GM21786 (cell line): ENCODE results near the gene TCEA3.
"Not testable (repeated sequence)": the region's sequence is repeated elsewhere in the genome, so short reads cannot be mapped to it uniquely, and the experiment has no call there.

Experiments
- ATAC-seq: cut with Tn5 transposase; IDR thresholded peaks from one replicate; pipeline ENCODE4 v1.9.1; 2021; ENCODE audit not compliant: unreplicated experiment

The TCEA3 gene

DNA sequence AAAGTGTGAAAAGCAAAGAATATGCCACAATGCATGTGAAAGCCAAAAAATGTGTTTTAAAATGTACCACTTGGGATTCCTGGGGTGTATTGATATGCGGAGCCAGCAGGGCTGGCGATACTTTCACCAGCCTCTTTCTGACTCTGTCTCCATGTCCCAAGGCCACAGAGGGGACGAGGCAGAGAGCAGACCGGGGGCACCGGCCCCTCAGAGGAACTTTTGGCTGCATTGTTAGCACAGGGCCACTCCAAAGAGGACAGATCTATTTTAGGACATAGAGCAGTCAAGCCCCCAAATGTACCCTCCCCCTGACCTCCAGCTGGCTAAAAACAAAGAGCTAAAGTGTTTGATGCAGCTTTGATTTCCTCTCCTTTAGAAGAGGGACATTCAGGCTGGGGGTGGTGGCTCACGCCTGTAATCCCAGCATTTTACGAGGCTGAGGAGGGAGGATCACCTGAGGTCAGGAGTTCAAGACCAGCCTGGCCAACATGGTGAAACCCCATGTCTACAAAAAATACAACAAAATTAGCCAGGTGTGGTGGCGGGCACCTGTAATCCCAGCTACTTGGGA, 29.3 kb downstream of the TCEA3 start:
- ATAC-seq, result no peak

DNA sequence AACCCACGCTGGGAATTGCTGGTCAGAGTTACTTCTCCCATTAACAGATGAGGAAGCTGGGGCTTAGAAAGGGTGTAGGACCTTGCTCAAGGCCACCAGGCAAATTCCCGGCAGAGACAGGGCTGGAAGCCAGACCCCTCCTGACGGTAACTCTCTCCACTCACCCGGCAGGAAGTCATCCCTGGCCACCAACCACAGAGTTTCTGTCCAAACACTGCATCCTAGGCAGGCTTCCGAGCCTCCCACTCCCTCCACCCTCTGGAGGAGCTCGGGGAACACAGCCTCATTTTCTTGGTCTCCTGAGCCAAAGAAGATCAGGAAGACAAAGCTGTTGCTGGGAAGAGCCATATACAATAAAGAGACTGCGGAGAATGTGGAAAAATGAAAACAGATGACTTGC, 29.9 kb downstream of the TCEA3 start:
- no peak for ATAC-seq

DNA sequence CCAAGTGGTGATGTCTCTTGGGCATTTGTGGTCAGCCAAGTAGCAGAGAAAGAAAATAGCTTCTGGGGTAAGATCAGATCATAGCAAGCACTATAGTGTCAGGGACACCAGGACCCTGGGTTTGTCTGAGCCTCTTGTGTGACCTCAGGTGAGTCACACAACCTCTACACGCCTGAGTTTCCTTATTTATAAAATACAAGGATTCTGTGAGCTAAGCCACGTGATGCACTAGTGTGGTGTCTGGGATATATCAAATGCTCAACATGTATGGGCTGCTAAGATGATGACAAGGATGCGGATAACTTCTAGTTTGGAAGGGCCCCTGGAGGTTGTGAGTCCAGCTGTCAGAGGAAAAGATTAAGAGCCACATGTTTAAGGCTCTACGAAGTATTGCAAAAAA, 30.4 kb downstream of the TCEA3 start:
- no peak for ATAC-seq

DNA sequence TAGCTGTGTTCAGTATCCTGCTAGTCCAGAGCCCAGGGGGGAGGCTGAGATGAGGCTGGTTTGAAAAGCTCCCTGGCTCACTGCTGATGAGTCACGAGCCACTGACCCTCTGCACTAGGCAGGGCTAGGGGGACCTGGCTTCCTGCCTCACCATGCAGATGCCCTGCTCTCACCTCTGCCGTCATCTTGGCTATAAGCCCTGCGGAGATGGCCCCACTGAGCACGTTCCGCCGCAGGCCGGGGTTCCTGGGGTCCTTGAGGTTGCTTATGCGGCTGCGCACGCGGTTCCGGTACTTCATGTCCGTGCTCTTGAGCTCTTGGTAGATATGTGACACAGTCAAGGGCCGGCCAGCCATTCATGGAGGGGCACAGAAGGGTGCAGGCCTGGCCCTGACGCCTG, 30.8 kb downstream of the TCEA3 start:
- ATAC-seq, result no peak

DNA sequence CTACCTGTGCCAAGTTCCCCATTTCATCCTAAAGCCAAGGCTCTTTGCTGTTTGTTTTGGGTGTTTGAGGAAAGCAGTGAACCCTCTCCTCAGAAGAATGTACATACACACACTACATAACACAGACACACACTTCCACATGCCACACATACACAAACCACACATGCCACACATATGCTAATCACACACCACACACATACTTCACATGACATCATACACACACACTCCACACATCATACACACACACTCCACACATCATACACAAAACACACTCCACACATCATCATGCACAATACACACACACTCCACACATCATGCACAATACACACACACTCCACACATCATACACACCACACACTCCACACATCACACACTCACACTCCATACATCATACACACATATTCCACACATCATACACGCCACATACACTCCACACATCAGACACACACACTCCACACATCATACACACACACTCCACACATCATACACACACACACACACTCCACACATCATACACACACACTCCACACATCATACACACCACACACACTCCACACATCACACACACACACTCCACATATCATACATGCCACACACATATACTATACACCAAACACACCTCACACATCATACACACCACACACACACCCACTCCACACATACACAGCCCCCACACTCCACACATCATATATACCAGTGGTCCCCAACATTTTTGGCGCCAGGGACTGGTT, 32.3 kb downstream of the TCEA3 start:
- ATAC-seq, result no peak

DNA sequence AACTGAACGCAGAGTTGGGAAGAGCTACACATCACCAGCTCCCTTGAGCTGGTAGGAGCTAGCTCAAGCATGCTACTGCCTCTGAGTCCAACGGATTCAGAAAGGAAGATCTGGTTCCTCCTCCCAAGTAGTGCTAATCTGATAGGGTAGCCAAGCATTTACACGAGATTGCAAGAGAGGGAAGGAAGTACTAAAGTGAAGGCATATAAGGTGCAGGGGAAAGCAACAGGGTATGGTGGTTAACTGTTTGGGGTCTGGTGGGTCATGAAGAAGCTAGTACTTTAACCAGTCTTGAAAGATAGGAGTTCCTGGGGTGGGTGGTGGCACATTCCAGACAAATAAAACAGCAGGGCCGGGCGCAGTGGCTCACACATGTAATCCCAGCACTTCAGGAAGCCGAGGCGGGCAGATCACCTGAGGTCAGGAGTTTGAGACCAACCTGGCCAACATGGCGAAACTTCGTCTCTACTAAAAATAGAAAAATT, 34.7 kb downstream of the TCEA3 start:
- ATAC-seq, result no peak

DNA sequence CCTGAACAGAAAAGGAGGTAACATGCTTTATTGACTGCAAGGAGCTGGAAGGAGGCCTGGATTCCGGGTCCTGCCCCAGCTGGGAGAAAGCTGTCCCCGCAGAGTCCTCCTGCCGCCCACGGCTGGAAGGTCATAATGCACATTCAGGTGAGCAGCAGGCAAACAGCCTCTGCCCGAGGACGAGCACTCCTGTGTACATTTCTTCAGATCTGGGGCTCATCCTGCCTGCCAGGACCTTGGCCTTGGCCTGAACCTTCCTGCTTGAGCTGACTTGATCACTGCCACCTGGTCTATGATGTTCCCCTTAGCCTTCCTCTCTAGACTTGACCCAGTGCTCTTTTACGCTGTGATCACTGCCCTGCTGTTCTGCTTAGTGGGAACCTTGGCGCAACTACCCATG, 37.1 kb downstream of the TCEA3 start:
- no peak for ATAC-seq

DNA sequence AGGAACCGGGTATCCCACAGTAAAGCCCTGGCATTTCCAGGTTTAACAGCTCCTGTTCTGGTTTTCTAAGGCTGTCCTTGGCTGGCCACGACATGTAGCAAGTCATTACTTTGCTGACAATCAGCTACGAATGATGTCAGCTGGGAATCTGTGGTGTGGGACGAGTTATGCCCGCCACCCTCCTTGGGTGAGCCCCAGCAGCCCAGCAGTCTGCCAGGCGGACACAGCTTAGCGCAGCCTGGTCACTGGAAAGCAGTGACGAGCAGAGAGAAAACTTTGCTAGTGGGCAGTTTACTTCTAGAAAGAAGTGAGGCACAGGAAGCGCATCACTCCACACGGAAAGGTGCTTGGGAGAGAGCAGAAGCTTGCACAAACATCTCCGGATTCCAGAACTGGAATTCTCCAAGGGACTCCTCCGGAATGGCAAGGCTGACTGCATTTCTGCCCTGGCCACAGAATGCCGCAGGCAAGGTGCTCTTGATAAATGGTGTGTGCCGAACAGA, 39.4 kb downstream of the TCEA3 start:
- ATAC-seq, result no peak

DNA sequence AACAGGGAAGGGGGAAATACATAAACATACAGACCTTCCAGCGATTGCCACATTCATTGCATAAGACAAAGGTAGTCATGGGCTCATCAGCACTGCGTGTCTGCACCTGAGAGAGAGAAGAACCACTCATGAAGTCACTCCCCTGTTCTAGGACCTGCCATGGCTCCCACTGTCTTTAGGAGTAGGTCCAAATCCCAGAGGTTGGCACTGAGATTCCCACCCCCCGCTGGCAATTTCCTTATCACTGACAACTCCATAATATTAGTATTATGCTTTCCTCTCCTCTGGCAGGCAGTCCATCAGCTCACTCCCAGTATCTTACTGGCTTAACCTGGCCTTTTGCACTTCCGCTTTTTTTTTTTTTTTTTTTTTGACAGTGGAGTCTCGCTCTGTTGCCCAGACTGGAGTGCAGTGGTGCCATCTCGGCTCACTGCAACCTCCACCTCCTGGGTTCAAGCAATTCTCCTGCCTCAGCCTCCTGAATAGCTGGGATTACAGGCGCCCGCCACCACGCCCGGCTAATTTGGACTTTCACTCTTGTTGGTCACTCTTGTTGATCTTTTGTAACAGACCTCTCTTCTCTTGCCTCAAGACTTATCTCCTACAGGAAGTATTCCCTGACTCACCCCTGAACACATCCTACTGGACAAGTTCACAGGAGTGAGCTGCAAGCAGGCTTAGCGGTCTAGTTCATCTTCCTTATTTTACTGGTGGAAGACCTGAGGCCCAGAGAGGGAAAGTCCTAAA, 40.1 kb downstream of the TCEA3 start:
- no peak for ATAC-seq

DNA sequence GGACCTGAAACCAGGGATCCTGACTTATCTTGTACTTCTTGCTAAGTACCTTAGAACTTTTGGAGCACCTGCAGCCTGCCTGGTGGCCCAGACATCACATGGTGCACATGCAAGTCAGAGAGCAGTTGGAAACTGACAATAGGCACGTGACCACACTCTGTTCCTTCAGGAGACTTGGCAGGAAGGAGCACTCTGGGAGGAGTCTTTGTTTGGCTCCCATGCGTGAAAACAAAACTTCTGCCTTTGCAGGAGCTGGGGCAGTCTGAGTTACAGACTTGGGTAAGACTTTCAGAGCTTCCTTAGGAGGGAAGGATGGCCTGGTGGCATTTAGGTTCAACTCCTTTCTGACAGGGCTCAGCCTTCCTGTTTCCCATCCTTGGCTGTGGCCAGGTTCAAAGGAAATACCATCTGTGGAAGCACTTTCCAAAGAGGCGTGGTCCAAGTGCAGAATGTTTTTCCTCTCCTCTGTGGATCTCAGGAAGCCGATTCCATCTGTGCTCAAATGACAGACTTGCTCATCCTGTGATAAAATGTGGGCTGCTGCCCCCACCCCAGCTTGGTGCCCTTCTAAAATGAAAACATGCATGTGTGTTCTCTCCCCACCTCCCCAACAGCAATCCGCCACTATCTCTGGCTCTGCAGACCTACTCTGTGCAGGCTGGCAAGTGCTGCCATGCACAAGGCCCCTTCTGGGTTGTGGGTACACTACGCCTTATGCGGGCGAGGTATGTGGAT, 40.8 kb downstream of the TCEA3 start:
- no peak for ATAC-seq

DNA sequence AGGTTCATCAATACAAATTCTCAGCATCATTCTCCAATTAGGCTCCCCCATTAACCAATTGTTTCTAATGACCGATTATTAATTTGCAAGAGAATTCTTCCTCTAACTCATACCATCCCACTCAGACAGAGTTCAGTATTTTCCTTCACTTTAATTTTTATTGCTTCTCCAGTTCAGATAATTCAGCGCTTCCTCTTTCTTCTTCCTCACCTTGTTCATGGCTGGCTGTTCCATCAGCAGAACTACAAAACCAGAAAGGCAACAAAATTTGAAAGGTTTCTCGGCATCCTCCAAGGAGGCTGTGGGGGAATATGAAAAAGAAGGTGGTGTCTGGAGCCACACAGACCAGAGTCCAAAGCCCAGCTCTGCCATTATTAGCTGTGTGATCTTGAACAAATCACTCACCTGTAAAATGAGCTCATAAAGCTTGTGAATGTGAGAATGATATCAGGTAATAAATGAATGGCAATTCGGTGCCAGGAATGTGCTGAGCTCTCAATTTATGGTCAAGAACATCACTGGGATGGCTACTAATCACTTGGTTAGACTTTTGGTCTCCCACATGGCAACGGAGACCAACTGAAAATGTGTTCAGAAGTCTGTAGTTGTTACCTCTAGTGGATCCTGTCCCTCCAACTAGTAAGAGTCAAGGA, 43.2 kb downstream of the TCEA3 start:
- ATAC-seq, result no peak

DNA sequence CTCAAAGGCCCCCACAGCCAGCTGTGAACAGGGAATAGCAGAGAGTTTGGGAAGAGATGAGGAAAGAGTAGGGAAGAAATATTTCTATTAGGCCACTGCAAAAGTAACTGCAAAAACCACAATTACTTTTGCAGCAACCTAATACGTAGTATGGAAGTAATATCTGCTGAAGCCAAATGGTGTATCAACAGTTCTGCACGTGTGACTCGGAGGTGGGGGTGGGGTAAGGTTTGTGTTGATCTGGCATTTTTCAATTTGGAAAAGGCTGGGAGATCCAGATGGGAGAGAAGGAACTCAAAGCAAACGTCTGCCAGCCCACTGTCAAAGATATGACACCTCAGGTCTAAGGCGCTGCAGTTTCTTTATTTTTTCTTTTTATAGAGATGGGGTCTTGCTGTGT, 43.8 kb downstream of the TCEA3 start:
- no peak for ATAC-seq

DNA sequence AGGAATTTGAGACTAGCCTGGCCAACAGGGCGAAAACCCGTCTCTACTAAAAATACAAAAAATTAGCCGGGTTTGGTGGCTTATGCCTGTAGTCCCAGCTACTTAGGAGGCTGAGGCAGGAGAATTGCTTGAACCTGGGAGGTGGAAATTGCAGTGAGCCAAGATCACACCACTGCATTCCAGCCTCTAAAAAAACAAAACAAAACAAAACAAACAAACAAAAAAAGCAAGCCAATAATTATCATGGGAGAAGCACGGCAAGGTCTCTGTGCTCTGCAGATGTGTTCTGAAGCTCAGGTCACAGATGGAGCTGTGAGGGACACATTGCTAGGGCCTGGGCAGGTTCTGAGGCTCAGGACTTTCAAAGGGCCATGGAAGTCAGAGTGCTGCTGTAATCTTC, 44.3 kb downstream of the TCEA3 start:
- ATAC-seq, result not testable (repeated sequence)

DNA sequence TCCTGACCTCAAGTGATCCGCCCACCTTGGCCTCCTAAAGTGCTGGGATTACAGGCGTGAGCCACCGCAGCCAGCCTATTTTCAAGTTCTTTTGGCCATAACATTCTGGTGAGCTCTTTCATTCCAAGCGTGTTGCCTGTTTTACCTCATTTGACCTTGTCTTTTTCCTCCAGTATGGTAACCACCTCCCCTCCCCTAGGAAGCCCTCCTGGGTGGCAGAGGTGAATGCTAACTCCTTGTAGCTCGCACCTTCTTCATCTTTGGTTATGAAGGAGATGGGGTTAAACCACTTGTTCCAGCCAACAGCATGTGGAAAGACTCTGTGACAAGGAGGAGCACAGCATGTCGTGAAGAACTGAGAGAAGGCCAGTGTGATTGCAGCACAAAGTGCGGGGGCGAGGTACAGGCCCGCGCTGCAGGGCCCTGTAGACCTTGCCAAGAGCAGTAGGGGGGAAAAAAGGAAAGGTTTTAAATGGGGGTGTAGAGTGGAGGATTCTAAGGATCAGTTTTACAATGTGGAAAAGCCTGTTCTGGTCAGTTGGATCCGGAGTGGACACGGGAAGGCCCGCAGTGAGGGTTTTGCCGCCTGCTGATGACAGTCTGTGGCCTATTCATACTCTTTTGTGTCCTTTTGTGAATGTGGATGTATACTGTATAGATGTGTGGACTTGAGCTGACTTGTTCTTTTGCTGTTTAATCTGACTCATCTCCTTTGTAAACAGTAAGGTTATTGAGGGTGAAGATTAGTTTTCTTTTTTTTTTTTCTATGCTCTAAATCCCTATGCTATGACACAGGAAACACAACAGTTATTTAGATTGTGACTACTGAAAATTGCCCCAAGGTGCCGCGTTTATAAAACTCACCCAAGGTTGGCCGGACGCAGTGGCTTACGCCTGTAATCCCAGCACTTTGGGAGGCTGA, 47.4 kb downstream of the TCEA3 start:
- no peak for ATAC-seq

DNA sequence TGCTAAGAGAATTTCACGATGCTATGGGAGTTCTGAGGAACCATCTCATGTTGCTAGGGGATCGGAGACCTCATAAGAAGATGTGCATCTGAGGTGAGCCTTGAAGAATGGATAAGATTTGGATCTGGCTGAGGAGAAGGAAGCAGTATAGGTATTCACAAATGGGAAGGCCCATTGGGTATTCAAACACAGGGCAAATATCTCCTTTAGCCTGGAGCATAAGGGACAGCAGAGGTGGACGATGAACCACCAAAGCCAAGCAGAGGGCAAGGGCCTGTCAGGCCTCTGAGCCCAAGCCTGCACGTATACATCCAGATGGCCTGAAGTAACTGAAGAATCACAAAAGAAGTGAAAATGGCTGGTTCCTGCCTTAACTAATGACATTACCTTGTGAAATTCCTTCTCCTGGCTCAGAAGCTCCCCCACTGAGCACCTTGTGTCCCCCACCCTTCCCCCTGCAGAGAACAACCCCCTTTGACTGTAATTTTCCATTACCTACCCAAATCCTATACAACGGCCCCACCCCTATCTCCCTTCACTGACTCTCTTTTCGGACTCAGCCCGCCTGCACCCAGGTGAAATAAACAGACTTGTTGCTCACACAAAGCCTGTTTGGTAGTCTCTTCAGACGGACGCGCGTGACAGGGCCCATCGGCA, 50.3 kb downstream of the TCEA3 start:
- not testable (repeated sequence) for ATAC-seq

DNA sequence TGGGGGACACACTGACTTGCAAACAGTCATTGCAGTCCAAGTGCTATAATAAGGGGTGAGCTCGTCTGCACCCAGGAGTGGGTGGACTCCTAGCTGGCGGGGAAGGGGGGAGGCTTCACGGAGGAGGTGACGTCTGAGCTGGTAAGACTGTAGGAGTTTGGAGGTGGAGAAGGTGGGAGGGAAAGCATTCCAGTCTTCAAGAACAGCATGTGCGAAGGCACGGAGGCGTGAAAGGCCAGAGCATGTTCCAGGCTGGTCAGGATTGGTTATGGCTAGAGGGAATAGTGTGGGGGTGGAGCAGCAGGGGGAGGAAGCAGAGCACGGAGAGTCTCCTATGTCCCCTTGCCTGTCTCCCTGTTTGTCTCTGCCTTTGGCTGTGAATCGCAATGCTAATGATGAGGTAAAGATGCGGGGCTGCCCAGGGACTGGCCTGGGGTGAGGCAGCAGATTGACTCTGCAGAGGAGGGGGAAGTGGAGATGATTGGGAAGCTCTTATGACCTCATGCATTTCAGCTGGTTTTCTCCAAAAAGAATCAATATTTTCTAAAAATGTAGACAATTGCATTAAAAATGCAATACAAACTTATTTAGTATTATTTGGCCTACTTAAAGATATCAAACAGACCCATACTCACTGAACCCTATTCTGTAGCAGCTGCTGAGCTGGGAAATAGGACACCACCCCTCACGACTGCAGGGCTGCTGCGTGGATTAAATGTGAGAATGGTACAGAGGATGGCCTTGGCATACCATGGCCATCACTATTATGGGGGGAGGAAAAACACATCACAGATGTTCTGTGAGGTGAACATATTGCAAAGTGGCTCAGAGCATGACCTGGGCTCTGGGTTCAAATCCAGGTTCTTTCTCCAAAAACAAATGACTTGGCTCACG, 52.3 kb downstream of the TCEA3 start:
- no peak for ATAC-seq

DNA sequence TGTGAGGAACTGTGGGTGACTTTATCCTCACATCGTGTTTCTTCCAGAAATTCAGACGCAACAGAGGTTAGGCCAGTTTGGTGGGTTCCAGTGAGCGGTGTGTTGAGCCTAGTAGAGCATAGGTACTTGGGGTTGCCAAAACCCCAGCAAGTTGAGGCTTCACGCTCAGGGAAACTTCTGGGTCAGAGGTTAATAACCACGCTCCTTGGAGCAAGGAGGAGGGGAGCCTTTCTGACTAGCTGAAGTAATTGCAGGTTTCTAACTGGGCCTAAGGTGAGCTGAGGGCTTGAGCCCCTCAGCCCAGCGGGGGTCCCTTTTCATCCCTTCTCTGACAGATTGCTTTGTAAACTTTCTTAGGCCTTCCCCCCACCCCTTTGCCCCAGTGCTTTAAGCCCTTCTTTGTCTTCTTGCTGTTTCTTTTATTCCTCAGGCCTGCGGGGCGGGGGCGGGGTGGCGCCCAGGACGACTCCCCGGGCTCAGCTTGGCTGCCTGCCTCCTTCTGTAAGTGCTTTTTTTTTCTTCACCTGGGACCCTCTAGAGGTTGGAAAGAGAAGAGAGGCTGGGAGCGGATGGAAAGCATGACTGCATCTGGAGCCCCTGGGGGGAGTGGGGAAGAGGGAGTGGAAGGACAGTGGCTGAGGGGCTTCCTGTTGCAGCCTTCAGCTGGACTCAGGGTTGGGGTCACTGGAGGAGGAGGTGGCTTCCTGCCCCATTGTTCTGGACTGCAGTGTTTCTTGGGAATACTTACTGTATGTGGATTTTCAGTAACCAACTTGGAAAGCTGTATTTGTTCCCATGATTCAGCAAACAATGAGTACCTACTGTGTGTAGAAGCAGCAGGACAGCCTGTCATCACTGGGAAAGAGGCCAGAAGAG, 53.6 kb downstream of the TCEA3 start:
- ATAC-seq, result no peak
